ENCODE measurements around the gene ASIC4. TPM values are rescaled to one million over a fixed set of nuclear protein-coding genes. Genes with fewer than 3 reads are reported as not detected.

The ASIC4 gene
- total and polyA plus RNA-seq, 2 of the 13 experiments (the other 11 are each of a cell fraction or from before 2014, with no cell fraction given) = 0.03 TPM; not detected in 1

GRCh38 chr2:219495531-219496122, 18.7 kb upstream of the ASIC4 start (continued):
- TF ChIP-seq ZNF501 (CRISPR knock-in tag; IDR thresholded peaks at IDR 0.05) = 0 out of 2 replicates have a peak, but pooled peaks have one; percentile 33
- no peak for TF ChIP-seq ZNF740 (CRISPR knock-in tag; IDR thresholded peaks at IDR 0.05)
- no peak for TF ChIP-seq AFF4 (CRISPR knock-in tag; IDR thresholded peaks at IDR 0.05)
- no peak for TF ChIP-seq FOXC1 (CRISPR knock-in tag; IDR thresholded peaks at IDR 0.05; ENCODE audit: borderline replicate concordance)
- no peak for TF ChIP-seq ZNF746 (CRISPR knock-in tag; IDR thresholded peaks at IDR 0.05)
- no peak for TF ChIP-seq ZNF839 (CRISPR knock-in tag; IDR thresholded peaks at IDR 0.05; ENCODE audit: borderline replicate concordance)
- TF ChIP-seq SKIL (CRISPR knock-in tag; IDR thresholded peaks at IDR 0.05; ENCODE audit: borderline replicate concordance) = no peak
- no peak for TF ChIP-seq ZNF142 (CRISPR knock-in tag; IDR thresholded peaks at IDR 0.05)
- no peak for TF ChIP-seq ZBTB3 (CRISPR knock-in tag; IDR thresholded peaks at IDR 0.05; ENCODE audit: borderline replicate concordance, low read depth)
- TF ChIP-seq GMEB2 (CRISPR knock-in tag; IDR thresholded peaks at IDR 0.05; ENCODE audit: low read depth) = no peak
- peak; percentile 30; the same call in 1 of the 2 replicates for TF ChIP-seq HDAC1 (CRISPR knock-in tag; IDR thresholded peaks at IDR 0.05)
- TF ChIP-seq ZNF570 (CRISPR knock-in tag; IDR thresholded peaks at IDR 0.05; ENCODE audit: borderline replicate concordance) = no peak
- no peak for TF ChIP-seq RFXANK (CRISPR knock-in tag; IDR thresholded peaks at IDR 0.05)
- TF ChIP-seq CEBPG (CRISPR knock-in tag; IDR thresholded peaks at IDR 0.05) = no peak
- no peak for TF ChIP-seq ZNF530 (CRISPR knock-in tag; IDR thresholded peaks at IDR 0.05; ENCODE audit: low read depth)
- TF ChIP-seq KDM2A (CRISPR knock-in tag; IDR thresholded peaks at IDR 0.05; ENCODE audit: borderline replicate concordance, low read depth) = peak; percentile 42; the same call in 1 of the 2 replicates

Measured in HepG2 (cell line).